Gastroesophageal sphincter (tissue), 3 donors: ENCODE results near the gene MTG2.

Experiments
- CTCF ChIP-seq, 4 experiments: fragments of 200-600 bp in 2 of 4; fragments of 450-650 bp in 2 of 4; sonication (generic) in 1 of 4; IDR thresholded peaks; one replicate each; pipeline ENCODE4 v1.5.1; 2017 to 2019; ENCODE audit warnings: antibody characterized with exemption in 4 of 4, mild to moderate bottlenecking in 2 of 4, moderate library complexity in 2 of 4
- POLR2A ChIP-seq, 2 donors: fragments of 450-650 bp; IDR thresholded peaks; one replicate each; pipeline ENCODE4 v1.6.1; 2017; ENCODE audit warnings: antibody characterized with exemption in 2 of 2, mild to moderate bottlenecking in 2 of 2, moderate library complexity in 1 of 2
- POLR2AphosphoS5 ChIP-seq: sonication (generic); formaldehyde crosslinking; IDR thresholded peaks from one replicate; pipeline ENCODE4 v1.6.1; 2017; ENCODE audit warnings: antibody characterized with exemption

GRCh38 chr20:62162765-62163484 lies 19.9 kb upstream of the MTG2 start:
- no peak for TF ChIP-seq POLR2AphosphoS5
- no peak for TF ChIP-seq POLR2A (IDR thresholded peaks at IDR 0.05)
- TF ChIP-seq CTCF (IDR thresholded peaks at IDR 0.05): no peak
